HG03103 (cell line): ENCODE measurements around the gene FBXL17.

Source experiments
- ATAC-seq: cut with Tn5 transposase; IDR thresholded peaks from one replicate; pipeline ENCODE4 v1.9.1; 2021; ENCODE audit warnings: low read depth; ENCODE audit not compliant: unreplicated experiment

FBXL17 gene

DNA sequence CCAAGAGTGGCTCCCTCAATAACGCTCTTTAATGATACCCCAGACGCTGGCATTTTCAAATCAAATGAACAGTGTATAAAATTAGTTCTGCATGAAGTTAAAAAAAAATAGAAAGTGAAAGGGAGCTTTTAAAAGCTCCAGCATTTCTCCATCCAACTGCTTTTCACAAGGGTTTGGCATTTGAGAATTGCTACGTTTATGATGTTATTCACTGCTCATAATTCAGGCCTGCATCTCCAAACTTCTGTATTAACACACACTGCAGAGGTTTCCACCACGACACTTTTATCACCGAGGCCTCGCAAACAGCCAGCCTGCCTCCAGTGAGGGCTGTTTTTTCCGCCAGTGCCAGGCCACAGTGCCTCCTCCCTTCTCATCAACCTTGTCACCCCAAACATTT is 505.6 kb downstream of the FBXL17 start:
- ATAC-seq = no peak

DNA sequence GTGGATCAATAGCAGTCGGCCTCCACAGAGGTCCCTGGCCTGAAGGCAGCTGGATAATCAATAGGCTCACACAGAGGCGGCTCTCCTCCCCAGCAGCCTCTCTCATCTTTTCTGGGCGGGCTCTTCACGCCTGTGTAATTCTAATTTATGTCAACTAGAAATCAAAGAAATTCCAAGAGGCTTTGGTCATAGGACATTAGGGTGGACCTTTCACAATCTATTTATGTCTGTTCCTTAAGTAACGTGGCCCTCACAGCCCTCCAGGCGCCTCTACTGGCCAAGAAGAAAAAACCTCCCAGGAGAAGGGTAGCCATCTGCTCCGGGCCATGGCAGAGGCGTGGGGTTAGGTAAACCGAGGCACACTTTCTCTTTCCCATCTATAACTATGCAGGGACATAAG is 506.1 kb downstream of the FBXL17 start:
- no peak for ATAC-seq

DNA sequence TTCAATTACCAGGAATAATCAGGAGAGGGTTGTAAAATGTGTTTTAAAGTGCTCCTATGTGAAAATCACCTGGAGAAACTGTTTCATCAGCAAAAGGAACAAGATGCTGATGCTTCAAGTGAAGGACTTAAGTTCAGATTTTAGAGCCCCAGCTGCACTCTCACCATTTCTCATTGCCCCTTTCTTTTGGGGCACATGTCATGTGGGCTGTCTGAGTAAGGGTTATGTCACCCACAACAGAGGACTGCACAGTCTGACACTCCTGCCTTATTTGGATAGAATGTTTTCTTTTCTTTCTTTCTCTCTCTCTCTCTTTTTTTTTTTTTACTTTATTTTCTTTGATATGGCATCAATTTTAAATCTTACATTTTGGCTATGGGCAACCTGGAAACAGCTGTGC is 507.1 kb downstream of the FBXL17 start:
- ATAC-seq = no peak

DNA sequence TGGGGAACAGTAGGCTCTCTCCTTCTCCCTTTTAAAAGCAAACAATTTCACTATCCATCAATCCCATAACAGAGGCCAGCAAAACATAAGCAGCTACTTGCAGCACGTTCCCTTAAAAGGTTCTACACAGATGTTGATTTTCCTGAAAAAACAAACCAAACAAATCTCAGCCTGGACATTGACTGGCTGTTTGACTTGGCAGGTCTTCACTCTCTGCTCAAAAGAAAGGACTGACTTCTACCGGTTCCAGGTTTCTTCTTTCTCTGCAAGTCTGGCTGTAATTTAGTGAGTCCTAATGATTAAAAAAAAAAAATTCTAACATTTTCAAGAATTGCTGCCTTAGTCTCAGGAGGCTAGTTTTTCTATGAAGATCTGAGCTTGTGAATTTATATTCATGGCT is 508.0 kb downstream of the FBXL17 start:
- no peak for ATAC-seq

DNA sequence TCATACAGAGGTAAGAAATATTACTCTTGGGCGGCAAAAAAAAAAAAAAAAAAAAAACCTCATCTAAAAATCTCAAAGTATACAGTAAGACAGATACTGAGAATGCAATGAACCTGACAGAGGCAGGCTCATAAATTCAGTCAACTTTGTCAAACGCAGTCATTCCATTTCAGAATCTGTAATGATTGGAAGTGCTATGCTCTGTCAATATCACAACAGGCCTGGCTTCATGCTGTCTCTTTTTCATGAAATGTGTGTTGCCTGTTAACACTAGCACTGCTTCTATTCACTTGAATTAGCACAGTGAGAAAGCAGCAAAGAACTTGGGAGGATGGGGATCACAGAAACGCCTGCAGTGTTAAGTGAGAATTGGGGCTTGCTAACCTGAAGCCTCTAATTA is 510.9 kb downstream of the FBXL17 start:
- ATAC-seq = no peak

DNA sequence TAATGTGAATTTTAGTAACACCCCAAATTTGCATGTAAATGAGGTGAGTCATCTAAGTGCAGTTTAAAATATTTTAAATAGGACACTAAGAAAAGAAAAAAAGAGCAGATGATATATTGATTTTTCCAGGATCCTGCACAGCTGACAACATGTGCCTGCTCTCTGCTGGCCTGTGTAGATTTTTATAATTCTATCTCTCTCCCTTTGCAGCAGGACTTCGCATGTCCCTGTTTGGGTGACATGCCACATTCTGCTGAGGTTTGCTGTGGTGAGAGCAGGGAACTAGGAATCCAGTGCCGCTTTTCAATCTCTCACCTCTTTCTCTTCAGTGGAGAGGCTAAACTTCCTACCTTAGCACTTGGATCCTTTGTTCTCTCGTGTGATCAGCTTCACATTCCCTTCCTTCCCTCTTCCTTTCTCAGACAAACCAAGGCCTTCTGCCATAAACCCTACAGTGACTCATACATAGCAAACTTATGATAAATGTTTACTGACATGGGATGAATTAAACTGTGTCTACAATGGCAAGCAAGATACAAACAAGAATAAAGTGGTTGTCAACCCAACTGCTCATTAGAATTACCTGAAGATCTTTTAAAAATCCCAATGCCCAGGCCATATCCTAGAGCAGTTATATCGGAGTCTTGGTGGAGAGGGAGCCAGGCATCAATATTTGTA is 512.3 kb downstream of the FBXL17 start:
- ATAC-seq = no peak

DNA sequence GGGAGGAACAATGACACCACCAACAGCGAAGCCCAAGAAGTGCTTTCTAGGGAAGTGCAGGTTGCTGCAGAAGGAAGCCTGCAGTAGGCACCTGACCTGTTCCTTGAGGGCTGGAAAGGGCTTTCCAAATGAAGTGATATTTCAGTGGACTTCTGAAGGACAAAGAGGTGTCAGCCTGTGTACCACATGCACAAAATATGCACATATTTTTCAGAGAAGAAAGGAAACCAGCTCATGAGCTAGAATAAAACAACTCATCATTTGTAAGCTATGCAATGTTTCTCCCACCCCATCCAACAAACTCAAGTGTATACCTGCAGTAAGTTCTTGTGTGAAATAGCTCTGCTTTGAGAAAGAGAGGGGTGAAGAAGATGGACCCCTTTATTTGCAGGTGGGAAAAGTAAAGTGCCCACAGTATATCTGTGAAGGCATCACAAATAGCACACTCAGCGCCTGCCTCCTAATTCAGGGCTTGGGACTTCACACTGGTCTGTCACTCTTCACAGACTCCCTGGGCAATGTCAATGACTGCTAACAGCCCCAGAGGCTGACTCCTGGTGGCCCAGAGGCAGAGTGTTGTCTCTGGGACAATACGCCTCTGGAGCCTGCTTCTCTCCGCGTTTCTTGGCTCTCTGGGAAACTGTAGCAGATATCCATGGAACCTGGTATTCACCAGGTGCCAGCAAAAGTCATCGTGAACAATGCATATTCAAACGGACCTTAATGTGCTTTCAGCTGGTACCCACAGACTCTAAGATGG is 513.1 kb downstream of the FBXL17 start:
- no peak for ATAC-seq

DNA sequence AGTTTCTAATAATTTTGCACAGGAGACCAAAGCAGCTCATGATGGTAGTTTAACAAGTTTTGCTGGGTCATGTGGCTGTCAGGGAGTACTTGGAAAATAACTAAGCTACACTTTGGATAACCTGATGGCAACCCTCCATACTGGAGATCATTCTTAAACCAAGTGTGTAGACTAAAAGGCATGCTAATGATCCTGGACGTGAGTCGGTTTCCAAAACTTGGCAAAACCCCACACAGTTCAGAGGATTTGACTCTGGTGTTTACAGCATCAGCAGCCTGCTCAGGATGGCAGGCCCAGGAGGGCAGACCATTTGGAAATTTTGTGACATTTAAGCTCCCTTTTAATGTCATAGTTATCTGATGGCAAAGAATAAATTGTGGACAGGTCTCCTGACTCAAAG is 514.6 kb downstream of the FBXL17 start:
- ATAC-seq = no peak

DNA sequence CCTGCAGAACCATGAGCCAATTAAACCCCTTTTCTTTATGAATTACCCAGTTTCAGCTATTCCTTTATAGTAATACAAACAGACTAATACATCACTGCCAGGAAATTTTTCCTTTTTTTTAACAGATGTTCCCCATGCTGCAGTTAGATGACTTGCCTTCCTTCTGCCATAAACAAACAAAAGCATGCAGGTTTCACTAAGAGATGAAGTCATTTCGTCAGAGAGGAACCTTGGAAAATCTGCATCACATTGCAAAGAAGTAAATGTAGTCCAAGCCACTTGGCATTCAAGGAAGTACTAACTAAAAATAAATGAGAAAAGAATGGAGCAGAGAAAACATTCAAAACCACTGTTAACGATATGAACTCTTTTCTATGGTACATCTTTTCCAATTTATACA is 517.1 kb downstream of the FBXL17 start:
- ATAC-seq = no peak

DNA sequence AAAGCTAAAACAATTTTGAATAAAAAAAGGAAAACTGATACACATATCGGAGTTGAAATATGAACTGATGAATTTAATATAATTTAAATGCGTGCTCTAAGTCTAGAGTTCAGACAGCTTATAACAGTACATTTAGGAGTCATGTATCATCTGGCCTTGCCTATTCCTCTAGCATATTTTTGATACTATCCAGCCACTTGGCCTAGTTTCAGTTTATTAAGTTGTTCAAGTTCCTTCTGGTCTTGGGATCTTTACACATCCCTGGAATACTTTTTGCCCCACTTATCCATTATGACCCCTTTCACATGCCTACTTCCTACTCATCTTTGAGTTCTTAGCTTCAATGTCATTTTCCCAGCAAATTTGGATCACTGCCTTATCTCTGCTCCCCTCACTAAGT is 518.8 kb downstream of the FBXL17 start:
- no peak for ATAC-seq

DNA sequence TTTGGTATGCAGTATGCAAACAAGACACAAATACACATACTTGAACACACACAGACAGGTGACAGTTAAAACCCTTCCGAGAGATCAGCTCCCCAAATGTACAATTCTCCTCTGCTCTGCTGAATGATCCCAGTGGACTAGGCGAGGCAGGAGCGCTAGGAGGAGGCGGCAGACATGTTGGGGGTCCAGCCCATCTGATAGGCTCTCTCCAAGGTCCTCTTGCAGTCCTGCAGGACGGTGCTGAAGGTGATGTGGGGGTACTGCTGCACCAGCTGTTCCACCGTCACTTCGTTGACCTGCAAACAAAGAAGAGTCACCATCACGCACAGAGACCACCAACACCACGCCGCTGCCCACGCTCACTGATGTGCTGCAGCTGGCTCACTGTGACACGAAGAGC is 520.3 kb downstream of the FBXL17 start:
- no peak for ATAC-seq

DNA sequence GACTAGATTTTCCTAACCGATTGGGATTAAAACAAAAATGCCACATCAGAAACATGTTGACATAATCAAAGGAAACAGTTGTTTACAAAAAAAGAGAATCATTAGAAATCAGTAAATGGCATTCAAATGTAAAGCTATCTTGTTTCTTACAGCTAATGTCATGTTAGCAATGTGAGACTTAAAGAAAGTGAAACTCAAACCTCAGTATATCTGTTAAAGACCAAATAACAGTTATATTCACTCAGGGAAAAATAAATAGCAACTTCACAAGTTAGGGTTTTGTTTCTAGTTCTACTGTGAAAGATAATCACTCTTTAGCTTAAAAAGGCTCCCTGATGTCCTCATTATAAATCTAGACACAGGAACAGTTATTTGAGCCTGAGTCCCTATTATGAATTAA is 521.9 kb downstream of the FBXL17 start:
- no peak for ATAC-seq

DNA sequence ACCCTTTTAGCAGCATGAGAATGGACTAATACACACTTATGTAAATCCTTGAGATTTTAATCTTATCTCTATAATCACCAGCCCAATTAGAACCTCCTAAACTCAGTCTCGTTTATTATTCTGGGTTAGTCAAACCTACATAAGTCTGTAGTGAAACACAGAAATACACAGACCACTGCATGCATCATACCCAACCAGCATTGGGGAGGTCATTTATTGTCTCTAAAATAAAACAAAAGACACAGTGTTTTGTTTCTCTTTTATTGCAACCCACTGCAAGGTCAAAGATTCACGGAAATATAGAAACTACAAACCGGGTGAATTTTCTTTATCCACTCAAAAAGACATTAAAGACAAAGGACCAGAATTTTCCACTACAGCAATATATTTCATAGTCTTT is 523.1 kb downstream of the FBXL17 start:
- ATAC-seq = no peak

DNA sequence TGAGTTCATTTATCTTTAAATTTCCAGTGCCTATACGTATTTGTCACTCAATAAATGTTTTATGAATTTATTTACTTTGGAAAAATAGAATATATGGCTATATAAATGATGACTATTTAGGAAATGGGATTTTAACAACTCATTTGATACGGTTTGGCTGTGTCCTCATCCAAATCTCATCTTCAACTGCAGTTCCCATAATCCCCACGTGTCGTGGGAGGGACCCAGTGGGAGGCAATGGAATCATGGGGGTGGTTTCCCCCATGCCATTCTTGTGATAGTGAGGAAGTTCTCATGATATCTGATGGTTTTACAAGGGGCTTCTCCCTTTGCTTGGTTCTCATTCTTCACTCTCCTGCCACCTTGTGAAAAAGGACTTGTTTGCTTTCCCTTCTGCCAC is 523.6 kb downstream of the FBXL17 start:
- ATAC-seq = no peak

DNA sequence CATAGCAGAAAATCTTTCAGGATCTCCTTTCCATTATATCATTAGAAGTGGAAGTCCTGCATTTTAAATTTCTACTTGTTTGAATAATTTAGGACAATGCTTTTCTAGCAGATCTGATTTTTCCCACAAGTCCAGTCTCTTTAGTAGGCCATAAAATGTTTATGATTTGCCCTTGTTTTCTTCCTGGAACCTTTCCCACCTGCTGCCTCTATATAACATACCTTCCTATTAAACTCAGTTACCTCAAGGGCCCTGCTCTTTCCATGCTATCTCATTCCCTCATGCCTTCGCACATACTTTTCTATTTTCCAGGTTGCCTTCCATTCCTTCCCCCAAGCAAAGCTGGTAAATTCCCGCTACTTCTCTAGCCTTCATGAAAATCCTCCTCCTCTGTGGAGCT is 524.1 kb downstream of the FBXL17 start:
- no peak for ATAC-seq

DNA sequence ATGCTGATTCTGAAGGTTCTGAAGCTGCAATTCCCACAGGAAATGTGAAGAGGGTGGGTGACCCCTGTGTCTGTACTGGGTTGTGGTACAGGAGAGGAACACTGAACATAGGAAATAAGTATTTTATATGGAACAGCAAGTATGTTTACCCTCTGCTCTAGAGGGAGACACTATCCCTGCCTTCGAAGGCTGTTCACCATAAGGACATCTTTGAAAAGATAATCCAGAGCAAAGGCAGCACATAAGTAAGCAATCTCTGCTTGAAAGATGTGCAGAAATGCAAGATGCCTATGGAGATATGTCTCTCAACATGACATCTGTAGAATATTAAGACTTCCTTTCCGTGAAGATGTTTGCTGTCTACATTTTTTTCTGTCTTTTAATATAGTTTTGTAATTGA is 526.7 kb downstream of the FBXL17 start:
- ATAC-seq = no peak

DNA sequence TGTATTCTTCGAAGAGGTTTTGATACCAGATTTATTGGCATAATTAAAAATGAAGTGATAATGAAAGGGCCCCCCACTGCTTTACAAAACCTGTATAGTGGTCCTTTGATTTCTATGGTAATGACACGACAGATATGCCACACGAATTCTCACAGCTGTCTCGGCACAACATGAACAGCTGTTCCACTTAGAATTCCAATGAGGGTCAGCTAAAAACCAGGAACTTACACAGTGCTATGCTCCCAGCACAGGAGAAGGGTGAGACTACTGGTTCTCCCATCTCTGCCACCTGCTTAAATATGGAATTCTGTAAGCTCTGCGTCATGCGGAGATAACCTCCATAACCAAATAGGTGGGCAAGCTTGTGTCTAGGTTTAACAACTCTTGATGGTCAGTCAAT is 528.2 kb downstream of the FBXL17 start:
- no peak for ATAC-seq

DNA sequence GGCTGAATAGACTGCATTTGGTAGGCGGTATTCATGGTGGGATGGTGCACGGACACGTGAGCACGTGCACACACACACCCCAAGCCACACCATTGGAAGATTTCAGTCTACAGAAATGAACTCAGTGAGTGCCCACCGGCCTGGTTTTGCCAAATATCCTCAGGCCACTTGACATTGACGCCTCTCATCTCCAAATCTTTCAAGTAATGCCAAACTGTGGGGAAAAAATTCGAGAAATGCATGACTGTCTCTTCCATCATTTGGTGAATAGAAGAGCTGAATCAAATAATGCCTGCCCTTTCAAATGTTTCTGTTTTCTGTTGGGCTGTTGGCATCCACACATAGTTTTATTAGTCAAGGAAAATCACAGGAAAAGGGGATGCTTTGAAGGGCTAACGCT is 528.9 kb downstream of the FBXL17 start:
- no peak for ATAC-seq

DNA sequence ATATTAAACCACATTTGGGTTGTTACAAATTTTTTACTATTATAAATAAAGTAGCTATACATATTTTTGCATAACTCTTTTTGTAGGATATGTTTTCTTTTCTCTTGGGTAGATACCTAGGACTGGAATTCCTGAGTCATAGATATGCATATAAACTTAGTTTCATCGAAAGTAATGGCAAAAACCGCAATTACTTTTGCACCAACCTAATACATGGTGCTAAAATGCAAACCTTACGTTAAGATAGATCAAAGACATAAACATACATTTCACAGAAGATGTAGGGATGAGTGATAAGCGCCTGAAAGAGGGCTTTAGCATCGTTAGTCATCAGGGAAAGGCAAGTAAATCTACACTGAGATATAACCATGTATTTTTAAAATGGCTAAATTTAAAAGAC is 532.8 kb downstream of the FBXL17 start:
- ATAC-seq = no peak

DNA sequence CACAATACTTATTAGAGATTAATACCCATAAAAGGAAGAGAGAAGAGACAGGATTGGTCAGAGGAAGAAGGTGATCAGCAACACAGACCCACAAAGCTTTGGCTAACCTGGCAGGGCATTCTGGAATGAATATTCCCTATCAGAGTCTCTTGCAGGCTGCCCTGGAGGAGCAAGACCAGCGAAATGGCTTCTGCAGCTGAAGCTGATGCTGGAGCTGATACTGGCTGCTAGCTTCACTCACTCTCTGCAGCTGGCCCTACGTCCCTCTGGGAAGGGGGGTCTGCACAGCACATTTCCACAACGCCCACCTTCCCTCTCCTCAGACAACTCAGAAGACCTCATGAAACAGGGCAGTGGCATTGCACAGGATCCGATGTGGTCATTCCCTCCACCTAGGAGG is 541.3 kb downstream of the FBXL17 start:
- no peak for ATAC-seq

DNA sequence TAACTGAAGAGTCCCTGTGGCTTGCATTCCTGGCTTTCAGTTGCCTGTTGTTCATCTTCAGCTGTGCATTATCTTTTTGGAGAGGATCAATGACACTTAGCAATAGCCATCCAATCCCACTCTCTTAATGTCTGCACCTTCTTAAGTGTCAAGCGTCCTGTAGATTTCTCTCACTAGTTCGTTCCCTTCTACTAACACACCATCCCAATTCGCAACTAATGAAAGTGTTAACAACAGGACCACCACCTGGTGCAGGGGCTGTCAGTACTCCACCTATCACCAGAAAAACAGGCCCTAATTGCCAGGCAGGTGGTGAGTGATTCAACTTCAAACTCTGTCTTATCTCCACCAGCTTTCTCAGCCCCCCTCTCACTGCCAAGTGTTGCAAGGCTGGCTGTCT is 541.7 kb downstream of the FBXL17 start:
- no peak for ATAC-seq

DNA sequence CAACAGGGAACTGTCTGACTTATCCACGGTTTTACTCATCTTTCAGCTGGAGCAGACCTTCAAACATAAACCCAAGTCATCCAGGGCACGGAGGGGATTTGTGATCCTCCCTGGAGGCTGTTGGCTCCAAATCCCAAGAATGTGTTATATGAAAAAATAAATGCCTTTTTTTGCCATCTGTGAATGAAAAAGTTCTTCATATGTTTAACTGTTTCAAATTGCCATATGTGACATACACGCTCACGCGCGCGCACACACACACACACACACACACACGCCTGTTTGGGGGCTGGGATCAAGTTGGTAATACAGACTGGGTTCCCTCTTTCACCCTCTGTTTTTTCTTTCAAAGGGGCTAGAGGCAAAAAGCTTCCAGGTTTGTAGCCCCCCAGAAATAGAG is 546.8 kb downstream of the FBXL17 start:
- ATAC-seq = no peak

DNA sequence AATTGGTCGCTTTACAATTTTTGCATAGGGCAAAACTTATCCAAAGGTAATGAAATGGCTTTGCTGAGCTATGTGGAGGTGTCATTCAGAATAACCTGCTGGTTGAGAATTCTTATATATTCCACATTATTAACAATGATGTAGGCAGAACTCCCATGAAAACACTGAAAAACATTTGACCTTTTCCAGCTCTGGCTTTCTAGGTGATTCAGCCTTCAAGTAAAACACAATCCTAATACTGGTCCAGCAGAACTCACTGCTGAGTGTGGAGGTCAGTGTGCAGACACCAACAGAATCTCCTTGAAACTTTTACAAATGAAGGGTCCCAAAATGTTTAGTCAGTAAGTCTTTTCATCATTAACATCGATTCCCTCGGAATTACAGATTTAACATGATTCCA is 549.2 kb downstream of the FBXL17 start:
- no peak for ATAC-seq
